GM19372 (cell line): ENCODE results near the gene SGSM1.
"Not testable (repeated sequence)": the region's sequence is repeated elsewhere in the genome, so short reads cannot be mapped to it uniquely, and the experiment has no call there.

ENCODE experiments used
- ATAC-seq: cut with Tn5 transposase; IDR thresholded peaks from one replicate; pipeline ENCODE4 v1.9.1; 2021; ENCODE audit warnings: mild to moderate bottlenecking, low read depth, moderate library complexity; ENCODE audit not compliant: unreplicated experiment

The SGSM1 gene

DNA sequence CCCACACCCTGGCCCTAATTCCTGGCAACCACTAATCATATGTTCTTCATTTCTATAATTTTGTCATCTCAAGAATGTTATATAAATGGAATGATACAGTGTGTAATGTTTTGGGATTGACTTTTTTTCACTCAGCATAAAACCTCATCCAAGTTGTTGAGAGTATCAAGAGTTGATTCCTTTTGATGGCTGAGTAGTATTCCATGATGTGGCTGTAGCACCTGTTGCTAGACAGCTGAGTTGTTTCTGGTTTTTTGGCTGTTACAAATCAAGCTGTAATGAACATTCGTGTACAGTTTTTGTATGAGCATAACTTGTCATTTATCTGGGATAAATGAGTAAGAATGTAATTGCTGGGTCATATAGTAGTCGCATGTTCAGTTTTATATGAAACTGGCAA is 81.2 kb downstream of the SGSM1 start:
- ATAC-seq: no peak

DNA sequence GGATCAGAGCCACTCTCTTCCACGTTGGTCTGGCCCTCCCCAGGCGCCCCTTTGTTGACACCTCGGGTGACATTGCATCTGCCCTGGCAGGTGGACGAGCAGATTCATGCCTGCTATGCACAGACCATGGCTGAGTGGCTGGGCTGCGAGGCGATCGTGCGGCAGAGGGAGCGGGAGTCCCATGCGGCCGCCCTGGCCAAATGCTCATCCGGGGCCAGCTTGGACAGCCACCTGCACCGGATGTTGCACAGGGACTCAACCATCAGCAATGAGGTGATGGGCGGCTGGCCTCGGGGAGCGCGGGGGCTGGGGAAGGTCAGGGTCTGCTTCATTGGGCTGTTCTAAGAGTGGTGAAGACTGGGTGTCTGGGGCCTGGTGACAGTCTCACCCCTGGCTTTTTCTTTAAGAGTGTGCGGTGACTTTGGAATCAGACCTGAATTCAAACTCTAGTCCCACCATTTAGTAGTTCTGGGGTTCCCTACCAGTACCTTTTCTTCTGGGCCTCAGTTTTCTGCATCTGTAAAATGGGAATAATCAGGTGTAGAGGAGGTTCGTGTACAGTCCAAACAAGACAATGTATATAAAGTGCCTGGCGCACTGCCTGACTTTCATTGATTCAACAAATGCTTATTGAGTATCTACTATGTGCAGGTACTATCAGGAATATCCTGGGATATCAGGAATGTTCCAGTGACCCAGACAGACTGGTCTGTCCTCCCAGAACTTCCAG is 87.5 kb downstream of the SGSM1 start:
- no peak for ATAC-seq

DNA sequence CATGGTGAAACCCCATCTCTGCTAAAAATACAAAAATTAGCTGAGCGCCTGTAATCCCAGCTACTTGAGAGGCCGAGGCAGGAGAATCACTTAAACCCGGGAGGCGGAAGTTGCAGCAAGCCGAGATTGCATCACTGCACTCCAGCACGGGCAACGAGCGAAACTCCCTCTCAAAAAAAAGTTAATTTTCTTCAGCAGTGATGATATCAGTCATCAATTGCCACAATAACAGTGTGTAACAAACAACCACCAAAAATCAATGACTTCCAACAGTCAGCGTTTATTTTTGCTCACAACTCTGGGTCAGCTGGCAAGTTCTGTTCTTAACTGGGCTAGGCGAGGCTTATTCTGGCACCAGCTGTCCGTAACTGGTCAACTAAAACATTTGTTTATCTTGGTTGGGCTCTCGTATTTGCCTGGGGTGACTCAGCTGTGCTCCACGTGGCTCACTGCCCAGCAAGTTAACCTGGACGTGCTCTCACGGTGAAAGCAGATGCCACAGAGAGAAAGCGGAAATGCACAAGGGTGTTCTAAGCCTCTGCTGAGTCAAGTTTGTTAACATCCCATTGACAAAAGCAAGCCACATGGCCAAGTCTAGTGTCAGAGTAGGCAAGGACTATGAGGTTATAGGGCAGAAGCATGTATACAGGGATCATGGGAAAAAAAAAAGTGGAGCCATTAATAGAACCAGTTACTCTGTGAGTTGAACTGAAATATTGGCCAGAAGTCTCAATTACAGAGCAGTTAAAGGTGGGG is 88.4 kb downstream of the SGSM1 start:
- no peak for ATAC-seq

DNA sequence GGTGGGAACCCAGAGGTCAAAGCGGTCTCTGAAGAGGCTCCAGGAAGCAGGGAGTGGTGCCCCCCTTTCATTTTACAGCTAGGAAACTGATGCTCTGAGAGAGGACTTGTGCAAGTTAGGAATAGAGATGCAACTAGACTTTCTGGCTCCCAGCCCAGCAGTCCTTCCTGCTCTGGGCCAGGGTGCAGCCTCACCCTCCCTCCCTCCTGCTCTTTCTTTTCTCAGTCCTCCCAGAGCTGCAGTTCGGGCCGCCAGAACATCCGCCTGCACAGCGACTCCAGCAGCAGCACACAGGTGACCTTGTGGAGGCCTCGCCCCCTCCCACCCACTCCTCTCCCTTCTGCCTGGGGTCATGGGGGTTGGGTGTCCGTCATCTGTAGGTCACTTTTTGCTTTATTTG is 89.0 kb downstream of the SGSM1 start:
- ATAC-seq: no peak

DNA sequence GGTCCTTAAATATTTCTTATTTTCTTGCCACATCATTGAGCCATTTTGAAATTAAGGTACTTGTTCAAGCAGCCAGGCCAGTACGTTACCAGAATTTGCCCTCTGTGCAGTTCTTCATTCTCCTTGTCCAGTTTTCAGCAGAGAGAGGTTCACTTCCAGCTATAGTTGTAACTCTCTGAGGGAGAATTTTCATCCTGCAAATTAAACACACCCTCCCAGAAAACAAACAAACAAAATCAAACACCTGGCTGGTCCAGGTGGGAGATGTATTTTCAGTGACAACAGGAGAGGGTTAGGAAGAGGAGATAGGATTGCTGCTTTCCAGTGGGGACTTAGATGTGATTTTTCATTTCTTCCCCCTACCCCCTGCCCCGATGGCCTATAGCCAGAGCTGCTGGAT is 95.4 kb downstream of the SGSM1 start:
- no peak for ATAC-seq

DNA sequence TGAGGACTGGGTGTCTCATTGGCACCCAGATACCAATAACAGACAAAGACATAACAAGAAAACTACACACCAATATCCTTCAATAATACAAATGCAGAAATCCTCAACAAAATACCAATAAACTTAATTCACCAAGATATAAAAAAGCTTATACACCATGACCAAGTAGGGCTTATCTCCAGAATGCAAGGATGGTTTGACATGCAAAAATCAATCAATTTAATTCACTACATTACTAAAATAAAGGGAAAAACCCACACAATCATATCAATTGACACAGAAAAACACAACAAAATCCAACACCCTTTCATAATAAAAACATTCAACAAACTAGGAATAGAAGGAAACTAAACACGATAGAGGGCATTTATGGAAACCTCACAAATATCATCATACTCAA is 99.9 kb downstream of the SGSM1 start:
- no peak for ATAC-seq

DNA sequence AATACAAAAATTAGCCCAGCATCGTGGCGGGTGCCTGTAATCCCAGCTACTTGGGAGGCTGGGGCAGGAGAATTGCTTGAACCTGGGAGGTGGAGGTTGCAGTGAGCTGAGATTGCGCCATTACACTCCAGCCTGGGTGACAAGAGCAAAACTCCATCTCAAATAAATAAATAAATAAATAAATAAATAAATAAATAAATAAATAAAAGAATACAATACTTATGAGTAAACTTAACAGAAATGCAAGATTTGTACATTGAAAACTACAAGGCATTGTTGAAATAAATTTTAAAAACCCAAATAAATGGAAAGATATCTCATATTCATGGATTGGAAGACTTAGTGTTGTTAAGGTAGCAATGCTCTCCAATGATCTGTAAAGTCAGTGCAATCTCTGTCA is 101.1 kb downstream of the SGSM1 start:
- ATAC-seq: not testable (repeated sequence)

DNA sequence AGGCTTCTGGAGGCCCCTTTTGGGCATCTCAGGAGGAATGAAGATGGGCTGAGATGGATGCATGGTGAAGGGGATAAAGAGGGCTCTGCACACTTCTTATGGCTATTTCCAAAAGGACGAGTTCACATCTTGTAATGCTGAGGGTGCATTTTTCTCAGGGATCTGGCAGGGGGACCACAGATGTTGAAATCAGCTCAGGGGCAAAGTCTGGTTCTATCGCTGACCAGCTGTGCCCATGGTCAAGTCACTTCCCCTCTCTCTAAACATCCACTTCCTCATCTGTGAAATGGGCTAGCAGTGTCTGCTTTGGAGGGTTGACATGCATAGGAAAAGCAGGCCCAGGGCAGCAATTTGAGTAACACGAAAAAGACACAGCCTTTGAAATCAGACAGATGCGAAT is 114.0 kb downstream of the SGSM1 start:
- no peak for ATAC-seq

DNA sequence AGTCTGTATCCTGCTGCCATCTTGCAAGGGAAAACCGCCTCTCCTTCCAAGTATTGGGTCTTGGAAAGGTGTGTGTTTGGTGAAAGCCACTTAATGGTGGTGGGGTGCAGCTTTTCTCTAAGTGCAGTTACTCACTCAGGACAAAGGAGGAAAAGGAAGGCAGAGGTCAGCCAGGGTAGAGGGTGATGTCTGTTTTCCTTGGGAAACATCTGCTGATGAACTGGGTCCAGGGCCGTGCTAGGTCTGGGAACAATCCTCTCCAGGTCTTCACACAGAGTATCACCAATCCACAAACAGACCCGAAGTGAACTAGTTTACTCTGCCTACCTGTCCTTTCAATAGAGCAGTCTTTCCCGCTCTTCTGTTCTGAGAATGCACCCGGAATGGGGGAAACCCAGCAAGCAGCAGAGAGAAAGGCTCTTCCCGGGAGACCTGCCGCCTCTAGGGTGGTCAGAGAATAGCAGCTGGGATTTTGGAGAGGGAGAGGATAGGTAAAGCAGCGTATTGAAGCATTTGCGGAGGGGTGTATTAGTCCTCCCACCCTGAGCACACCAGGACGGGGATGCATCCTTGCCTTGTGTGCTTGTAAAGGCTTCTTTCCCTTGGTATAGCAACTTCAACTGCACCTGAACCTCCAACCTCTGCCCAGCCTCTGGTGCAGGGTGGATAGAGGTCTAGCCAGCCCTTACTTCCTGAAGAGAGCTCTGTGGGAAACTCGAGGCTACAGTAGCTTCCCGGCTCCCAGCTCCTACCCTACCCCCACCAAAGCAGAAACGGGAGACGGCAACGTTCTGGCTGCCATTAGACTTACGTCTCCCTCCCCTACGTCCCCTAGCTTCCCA is 119.8 kb downstream of the SGSM1 start:
- no peak for ATAC-seq

DNA sequence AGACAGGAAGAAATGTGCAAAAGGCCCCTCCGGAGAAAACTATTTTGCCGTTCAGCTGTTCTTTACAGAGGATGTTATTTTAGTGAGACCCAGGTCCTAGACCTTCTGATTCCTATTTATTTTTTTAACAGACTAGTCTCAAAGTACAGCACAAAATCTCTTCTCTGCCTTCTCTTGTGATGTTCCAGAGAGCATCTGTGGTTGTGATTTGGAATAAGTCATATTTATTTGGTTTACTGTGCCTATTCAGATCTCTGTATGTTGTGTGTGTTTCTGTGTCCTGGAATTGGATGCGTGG is 120.4 kb downstream of the SGSM1 start:
- no peak for ATAC-seq

DNA sequence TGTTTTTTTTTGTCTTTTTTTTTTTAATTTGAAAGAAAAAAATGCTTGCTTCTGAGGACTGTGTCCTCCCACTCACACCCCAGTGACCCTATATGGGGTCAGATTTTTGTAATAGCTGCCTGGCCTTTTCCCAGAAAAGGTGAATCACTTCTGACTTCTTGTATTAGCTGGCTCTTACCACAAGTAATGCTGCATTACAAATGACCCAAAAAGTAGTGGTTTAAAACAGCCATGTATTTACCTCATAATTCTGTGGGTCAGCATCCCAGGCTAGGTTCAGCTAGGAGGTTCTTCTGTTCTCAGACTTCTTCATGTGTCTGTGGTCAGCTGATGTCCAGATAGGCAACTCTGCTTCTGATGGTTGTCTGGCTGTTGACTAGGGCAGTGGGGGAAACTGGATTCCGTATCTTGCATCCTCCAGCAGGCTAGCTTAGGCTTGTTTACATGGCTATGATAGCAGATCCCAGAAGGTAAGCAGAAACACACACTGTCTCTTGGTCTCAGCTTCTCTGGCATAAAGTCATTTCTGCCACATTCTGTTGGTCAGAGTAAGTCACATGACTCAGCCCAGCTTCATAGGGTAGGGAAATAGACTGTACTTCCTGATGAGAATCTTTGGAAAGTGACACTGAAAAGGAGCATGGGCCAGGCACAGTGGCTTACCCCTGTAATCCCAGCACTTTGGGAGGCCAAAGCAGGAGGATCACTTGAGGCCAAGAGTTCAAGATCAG is 121.0 kb downstream of the SGSM1 start:
- no peak for ATAC-seq

GRCh38 chr22:24928322-24928721 is 122.3 kb downstream of the SGSM1 start:
- no peak for ATAC-seq

DNA sequence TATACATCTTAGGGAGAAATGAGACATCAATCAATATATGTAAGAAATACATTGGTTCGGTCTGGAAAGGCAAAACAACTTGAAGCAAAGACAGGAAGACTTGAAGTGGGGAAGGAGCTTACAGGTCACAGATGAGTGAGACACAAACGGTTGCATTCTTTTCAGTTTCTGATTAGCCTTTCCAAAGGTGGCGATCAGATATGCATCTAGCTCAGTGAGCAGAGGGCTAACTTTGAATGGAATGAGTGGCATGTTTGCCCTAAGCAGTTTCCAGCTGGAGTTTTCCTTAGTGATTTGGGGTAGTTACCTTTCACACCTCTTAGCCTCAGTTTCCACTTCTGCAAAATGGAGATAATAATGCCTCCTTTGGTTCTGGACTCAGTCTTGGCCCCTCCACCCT is 124.7 kb downstream of the SGSM1 start:
- ATAC-seq: no peak

- no peak for ATAC-seq
Observed at GRCh38 chr22:24935771-24936483, 129.9 kb downstream of the SGSM1 start.

DNA sequence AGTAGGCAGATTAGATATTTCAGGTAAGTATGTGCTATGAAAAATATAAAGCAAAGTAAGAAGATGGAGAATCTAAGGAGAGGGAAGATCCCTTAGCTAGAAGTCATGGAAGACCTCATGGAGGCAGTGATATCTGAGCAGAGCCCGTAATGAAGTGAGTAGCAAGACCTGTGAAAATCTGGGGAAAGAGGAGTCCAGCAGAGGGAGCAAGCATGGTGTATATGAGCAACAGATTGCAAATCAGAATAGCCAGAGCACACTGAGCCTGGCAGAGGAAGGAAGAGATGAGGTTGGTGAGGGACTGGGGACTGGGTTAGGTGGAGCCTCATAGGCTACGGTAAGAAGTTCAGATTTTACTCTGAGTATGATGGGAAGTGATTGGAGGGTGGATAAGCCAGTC is 131.1 kb downstream of the SGSM1 start:
- no peak for ATAC-seq

GRCh38 chr22:24938741-24939341 is 132.8 kb downstream of the SGSM1 start:
- ATAC-seq: no peak

DNA sequence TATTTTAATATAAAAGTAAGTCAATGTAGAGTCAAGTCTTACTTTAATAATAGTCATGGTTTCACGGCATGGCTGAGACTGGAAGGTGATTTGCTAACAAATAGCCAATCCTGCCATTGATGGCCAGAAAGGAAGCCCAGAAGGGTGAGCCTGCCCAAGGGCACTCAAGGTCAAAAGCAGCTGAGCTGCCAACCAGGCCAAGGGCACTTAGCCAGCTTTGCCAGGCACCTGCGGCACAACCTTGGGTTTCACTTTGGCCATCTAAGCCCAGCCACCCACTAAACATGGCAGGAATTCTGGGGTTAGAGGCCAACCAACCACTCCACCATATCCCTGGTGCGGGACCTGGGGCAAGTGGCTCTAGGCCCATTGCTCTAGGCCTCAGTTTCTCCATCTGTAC is 136.3 kb downstream of the SGSM1 start:
- no peak for ATAC-seq

DNA sequence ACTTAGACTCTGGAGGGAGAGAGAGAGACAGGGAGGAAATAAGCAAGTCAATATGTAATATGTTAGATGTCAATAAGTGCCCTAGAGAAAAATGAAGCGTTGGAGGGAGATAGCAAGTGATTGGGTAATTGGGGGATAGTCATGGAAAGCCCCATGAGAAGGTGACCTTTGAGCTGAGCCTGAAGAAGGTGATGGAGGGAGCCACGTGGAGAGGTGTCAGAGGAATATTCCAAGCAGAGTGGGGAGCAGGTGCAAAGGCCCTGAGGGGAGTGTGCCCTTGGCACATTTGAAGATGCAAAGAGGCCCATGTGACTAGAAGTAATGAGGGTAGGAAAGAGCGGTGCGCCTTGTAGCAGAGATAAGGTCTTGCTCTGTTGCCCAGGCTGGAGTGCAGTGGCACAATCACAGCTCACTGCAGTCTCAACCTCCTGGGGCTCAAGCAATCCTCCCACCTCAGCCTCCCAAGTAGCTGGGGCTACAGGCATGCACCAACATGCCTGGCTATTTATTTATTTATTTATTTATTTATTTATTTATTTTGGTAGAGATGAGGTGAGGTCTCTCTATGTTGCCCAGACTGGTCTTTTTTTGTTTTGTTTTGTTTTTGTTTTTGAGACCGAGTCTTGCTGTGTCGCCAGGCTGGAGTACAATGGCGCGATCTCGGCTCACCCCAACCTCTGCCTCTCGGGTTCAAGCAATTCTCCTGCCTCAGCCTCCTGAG is 138.4 kb downstream of the SGSM1 start:
- ATAC-seq: no peak

DNA sequence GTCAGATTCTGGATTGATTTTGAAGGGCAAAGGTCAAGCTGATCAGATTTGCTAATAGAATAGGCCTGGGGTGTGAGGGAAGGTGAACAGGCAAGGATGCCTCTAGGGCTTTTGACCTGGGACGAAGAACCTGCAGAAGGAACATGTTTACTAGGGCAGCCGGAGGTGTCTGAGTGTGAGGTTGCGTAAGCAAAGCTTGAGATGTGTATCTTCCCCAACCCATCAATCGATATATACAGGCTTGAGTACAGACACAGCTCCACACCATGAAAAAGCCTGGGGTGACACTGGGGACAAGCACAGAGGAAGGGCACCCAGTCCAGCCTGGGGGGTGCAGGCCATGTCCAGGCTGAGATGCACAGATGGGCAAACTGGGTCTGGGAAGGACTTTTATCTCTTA is 139.4 kb downstream of the SGSM1 start:
- no peak for ATAC-seq
